ENCODE results near the gene PHF3. TPM values are rescaled to one million over a fixed set of nuclear protein-coding genes. Genes with fewer than 3 reads are reported as not detected.

The PHF3 gene
- total RNA-seq, 1 donor from 2014 or later = 31.5 TPM

GRCh38 chr6:63663147-63663955 lies 27.7 kb downstream of the PHF3 start:
- no peaks in the 10 kb centered on the region for H3K27me3 ChIP-seq
- H3K9me3 ChIP-seq = no peaks in the 10 kb centered on the region
- intact Hi-C loops (cut with DNase I) = no loop called here
- peaks cover 0 to 10% of the 10 kb centered on the region in 2 donors for H3K4me1 ChIP-seq
- TF ChIP-seq CTCF (IDR thresholded peaks at IDR 0.05) = no peak
- no peak overlapping the region for H3K27ac ChIP-seq
- H3K4me3 ChIP-seq = no peak overlapping the region
- DNase-seq (ENCODE audit: low spot score in 2 of 2) = no peak
- no peaks in the 10 kb centered on the region for H3K36me3 ChIP-seq

GRCh38 chr6:63663956-63664281 lies 28.3 kb downstream of the PHF3 start:
- H3K27ac ChIP-seq = no peak overlapping the region
- intact Hi-C loops (cut with DNase I) = no loop called here
- TF ChIP-seq CTCF (IDR thresholded peaks at IDR 0.05) = no peak
- no peaks in the 10 kb centered on the region for H3K9me3 ChIP-seq
- H3K4me1 ChIP-seq = peaks cover 0 to 10% of the 10 kb centered on the region in 2 donors
- H3K4me3 ChIP-seq = no peak overlapping the region
- H3K27me3 ChIP-seq = no peaks in the 10 kb centered on the region
- no peaks in the 10 kb centered on the region for H3K36me3 ChIP-seq
- no peak for DNase-seq (ENCODE audit: low spot score in 2 of 2)

GRCh38 chr6:63671098-63671754 lies 35.6 kb downstream of the PHF3 start:
- Histone ChIP-seq H3K4me1 (peaks cover 0 to 4% of the 10 kb centered on the region in 2 donors), H3K4me3 (no peak overlapping the region), H3K27ac (no peak overlapping the region), H3K27me3 (no peaks in the 10 kb centered on the region), H3K9me3 (no peaks in the 10 kb centered on the region), H3K36me3 (peaks cover 0 to 3% of the 10 kb centered on the region in 2 donors)
- no peak for DNase-seq (ENCODE audit: low spot score in 2 of 2)
- intact Hi-C loops (cut with DNase I) = no loop called here
- no peak for TF ChIP-seq CTCF (IDR thresholded peaks at IDR 0.05)

- Histone ChIP-seq H3K27ac (no peak overlapping the region), H3K36me3 (peaks cover 0 to 3% of the 10 kb centered on the region in 2 donors), H3K4me3 (no peak overlapping the region), H3K4me1 (peaks cover 0 to 8% of the 10 kb centered on the region in 2 donors), H3K9me3 (no peaks in the 10 kb centered on the region), H3K27me3 (no peaks in the 10 kb centered on the region)
- no peak for DNase-seq (ENCODE audit: low spot score in 2 of 2)
- intact Hi-C loops (cut with DNase I) = no loop called here
- no peak for TF ChIP-seq CTCF (IDR thresholded peaks at IDR 0.05)
Measured at GRCh38 chr6:63672582-63673129, 37.1 kb downstream of the PHF3 start.

GRCh38 chr6:63673692-63674091 lies 38.1 kb downstream of the PHF3 start:
- H3K36me3 ChIP-seq = peaks cover 0 to 3% of the 10 kb centered on the region in 2 donors
- H3K4me3 ChIP-seq = no peak overlapping the region
- intact Hi-C loops (cut with DNase I) = no loop called here
- no peak overlapping the region for H3K27ac ChIP-seq
- no peaks in the 10 kb centered on the region for H3K9me3 ChIP-seq
- TF ChIP-seq CTCF (IDR thresholded peaks at IDR 0.05) = no peak
- H3K4me1 ChIP-seq = peaks cover 0 to 8% of the 10 kb centered on the region in 2 donors
- DNase-seq (ENCODE audit: low spot score in 2 of 2) = no peak
- H3K27me3 ChIP-seq = no peaks in the 10 kb centered on the region
